Right atrium auricular region (tissue), 2 donors: Measurements from ENCODE around the gene ITIH5. TPM values are rescaled to one million over a fixed set of nuclear protein-coding genes. Genes with fewer than 3 reads are reported as not detected.
A peak's percentile ranks its signal among the peaks of the same experiment; 100 is the strongest.

Experiments
- DNase-seq: peaks from one replicate; pipeline ENCODE4 v3.0.0-alpha.2; 2019; ENCODE audit warnings: low spot score
- H3K27ac ChIP-seq, 2 donors: fragments of 200-600 bp; sonication (generic); 1 replicate in 1 of 2; 2 replicates in 1 of 2; pipeline ENCODE4 v1.5.1; 2016 to 2019
- H3K27me3 ChIP-seq, 2 donors: fragments of 200-600 bp; sonication (generic); one replicate each; pipeline versions ENCODE4 v1.5.1 to v1.6.0; 2017 to 2019
- H3K36me3 ChIP-seq: fragments of 200-600 bp; sonication (generic); one replicate; pipeline ENCODE4 v1.5.1; 2016
- H3K4me1 ChIP-seq, 2 donors: fragments of 200-600 bp; sonication (generic); one replicate each; pipeline versions ENCODE4 v1.5.1 to v1.6.0; 2017 to 2019
- H3K4me3 ChIP-seq, 2 donors: fragments of 200-600 bp; sonication (generic); 1 replicate in 1 of 2; 2 replicates in 1 of 2; pipeline ENCODE4 v1.5.1; 2017 to 2019; ENCODE audit warnings: mild to moderate bottlenecking in 1 of 2, moderate library complexity in 1 of 2
- H3K9me3 ChIP-seq, 2 donors: fragments of 200-600 bp; sonication (generic); one replicate each; pipeline ENCODE4 v1.5.1; 2019
- CTCF ChIP-seq, 2 donors: fragments of 200-600 bp; sonication (generic); IDR thresholded peaks; one replicate each; pipeline ENCODE4 v1.5.1; 2019; ENCODE audit warnings: antibody characterized with exemption in 2 of 2
- total RNA-seq, 2 donors: library from RNA; depleted of rRNA; stranded (reverse); fragments of >200 nt; gene quantifications; one replicate each; pipeline ENCODE4 v1.1.0, GENCODE V29; 2016

Gene ITIH5
- total RNA-seq, 2 donors from 2014 or later, result 3.1 to 7.3 TPM

- no peak for TF ChIP-seq CTCF (IDR thresholded peaks at IDR 0.05)
- Histone ChIP-seq H3K36me3 (no peaks in the 10 kb centered on the region), H3K9me3 (no peaks in the 10 kb centered on the region), H3K27me3 (no peaks in the 10 kb centered on the region), H3K4me1 (peaks cover 0 to 11% of the 10 kb centered on the region in 2 donors), H3K27ac (no peak overlapping the region), H3K4me3 (no peak overlapping the region)
- no peak for DNase-seq
These were observed 98.7 kb downstream of the ITIH5 start for GRCh38 chr10:7567911-7568620.

DNA sequence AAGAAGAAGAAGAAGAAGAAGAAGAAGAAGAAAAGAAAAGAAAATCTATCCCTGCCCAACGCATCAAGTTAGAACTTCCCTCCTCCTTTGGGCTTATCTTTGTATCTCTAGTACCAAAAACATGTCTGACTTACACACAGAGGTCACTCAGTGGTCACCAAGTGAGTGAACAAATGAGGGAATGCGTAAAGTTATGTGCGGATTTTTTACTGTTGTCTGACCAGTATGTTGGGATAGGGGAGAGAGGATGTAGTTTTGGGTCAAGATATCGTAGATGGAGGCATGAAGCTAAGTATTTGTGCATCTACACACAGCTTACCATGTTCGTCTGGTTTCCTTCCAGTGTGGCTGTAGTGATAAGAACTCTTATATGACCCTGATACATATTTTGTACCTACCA lies 99.9 kb downstream of the ITIH5 start:
- Histone ChIP-seq H3K9me3 (no peaks in the 10 kb centered on the region), H3K4me3 (no peak overlapping the region), H3K4me1 (peaks cover 0 to 22% of the 10 kb centered on the region in 2 donors), H3K27me3 (no peaks in the 10 kb centered on the region), H3K27ac (no peak overlapping the region), H3K36me3 (no peaks in the 10 kb centered on the region)
- no peak for DNase-seq
- TF ChIP-seq CTCF (IDR thresholded peaks at IDR 0.05), result no peak

GRCh38 chr10:7565871-7566270 lies 100.9 kb downstream of the ITIH5 start:
- no peaks in the 10 kb centered on the region for H3K27me3 ChIP-seq
- H3K4me1 ChIP-seq, result peaks cover 0 to 33% of the 10 kb centered on the region in 2 donors
- no peak for DNase-seq
- TF ChIP-seq CTCF (IDR thresholded peaks at IDR 0.05), result no peak
- H3K27ac ChIP-seq, result no peak overlapping the region
- no peaks in the 10 kb centered on the region for H3K9me3 ChIP-seq
- no peaks in the 10 kb centered on the region for H3K36me3 ChIP-seq
- H3K4me3 ChIP-seq, result no peak overlapping the region

GRCh38 chr10:7563770-7564169 lies 103.0 kb downstream of the ITIH5 start:
- Histone ChIP-seq H3K4me3 (no peak overlapping the region), H3K36me3 (no peaks in the 10 kb centered on the region), H3K27me3 (no peaks in the 10 kb centered on the region), H3K4me1 (peaks cover 0 to 39% of the 10 kb centered on the region in 2 donors), H3K9me3 (no peaks in the 10 kb centered on the region), H3K27ac (peak overlapping the region; percentile 35 to 43)
- TF ChIP-seq CTCF (IDR thresholded peaks at IDR 0.05), result no peak
- no peak for DNase-seq

GRCh38 chr10:7563368-7563767 lies 103.4 kb downstream of the ITIH5 start:
- H3K4me3 ChIP-seq, result no peak overlapping the region
- TF ChIP-seq CTCF (IDR thresholded peaks at IDR 0.05), result no peak
- peaks cover 0 to 39% of the 10 kb centered on the region in 2 donors for H3K4me1 ChIP-seq
- no peaks in the 10 kb centered on the region for H3K27me3 ChIP-seq
- no peaks in the 10 kb centered on the region for H3K36me3 ChIP-seq
- peak overlapping the region; percentile 35 to 53 for H3K27ac ChIP-seq
- no peaks in the 10 kb centered on the region for H3K9me3 ChIP-seq
- no peak for DNase-seq

- peaks cover 0 to 39% of the 10 kb centered on the region in 2 donors for H3K4me1 ChIP-seq
- no peak for DNase-seq
- peak overlapping the region; percentile 56 to 59 for H3K27ac ChIP-seq
- TF ChIP-seq CTCF (IDR thresholded peaks at IDR 0.05), result no peak
- H3K36me3 ChIP-seq, result no peaks in the 10 kb centered on the region
- no peaks in the 10 kb centered on the region for H3K27me3 ChIP-seq
- no peaks in the 10 kb centered on the region for H3K9me3 ChIP-seq
- H3K4me3 ChIP-seq, result no peak overlapping the region
These were observed 104.8 kb downstream of the ITIH5 start for GRCh38 chr10:7561985-7562384.
